ENCODE measurements around the gene TUB.

The TUB gene

GRCh38 chr11:8111636-8112035, 30.6 kb downstream of the TUB start:
- no peak for FAIRE-seq

DNA sequence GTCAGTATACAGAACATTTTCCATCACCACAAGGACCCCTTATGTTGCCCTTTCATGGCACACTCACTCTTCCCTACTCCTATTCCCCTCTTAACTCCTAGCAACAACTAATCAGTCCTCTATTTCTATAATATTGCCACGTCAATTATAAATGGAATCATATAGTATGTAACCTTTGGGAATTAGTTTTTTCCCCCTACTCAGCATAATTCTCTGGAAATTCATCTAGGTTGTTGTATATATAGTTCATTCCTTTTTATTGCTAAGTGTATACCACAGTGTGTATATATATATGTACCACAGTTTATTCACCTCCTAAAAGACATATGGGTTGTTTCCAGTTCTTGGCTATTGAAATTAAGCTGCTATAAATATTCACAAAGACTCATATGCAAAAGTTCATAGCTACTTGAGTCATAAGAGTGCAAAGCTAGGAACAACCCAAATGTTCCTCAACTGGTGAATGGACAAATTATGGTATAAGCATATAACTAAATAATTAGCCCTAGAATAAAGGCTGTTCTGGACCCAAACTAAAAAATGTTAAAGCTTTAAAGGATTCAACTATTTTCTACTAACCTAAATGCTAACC, 41.3 kb downstream of the TUB start:
- FAIRE-seq, result peak; percentile 27

DNA sequence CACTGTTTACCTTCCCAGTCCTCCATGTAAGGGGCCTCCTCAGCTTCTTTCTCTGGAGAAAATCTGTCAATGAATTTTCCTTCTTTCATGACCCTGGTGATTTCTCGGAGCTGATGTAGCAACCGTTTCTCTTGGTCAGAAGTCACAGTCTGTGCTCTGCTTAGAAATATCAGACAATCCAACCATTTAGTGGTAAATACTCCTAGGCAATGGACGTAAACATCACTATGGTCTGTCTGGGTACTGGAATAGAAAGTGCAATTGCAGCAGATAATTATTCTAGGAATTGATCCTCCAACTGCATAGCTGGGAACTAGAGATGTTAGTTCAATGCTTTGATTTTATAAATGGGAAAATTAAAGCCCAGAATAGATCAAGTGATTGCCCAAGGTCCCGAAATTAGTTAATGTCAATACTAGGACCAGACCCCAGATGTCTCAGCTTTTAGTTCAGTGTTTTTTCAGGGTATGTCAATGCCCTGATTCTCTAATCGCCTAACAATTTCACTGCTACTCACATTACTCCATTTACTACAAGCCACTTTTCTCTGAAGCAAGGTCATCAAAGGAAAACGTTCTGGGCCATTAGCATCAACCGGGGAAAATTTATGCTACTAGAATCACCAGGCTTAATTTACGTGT, 45.8 kb downstream of the TUB start:
- peak; percentile 99 for FAIRE-seq

DNA sequence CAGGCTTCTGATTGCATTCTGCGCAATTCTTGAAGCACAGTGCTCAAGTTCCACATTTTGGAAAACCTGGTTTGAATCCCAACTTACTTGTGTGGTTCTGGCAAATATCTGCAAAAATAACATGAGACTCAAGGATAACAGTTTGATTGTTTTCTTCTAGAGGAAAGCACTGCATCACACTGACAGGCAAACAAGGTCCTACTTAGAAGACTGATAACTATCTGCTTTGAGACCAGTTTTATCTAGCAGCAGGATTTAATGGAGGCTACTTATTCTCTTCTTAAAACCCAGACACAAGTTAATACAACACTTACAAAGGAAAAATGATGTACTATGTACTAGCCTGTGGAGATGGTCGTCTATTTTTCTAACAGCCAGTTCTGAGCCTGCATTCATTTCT, 46.4 kb downstream of the TUB start:
- FAIRE-seq, result no peak

- no peak for FAIRE-seq
These were observed 57.5 kb downstream of the TUB start for GRCh38 chr11:8138526-8138925.

- no peak for FAIRE-seq
These were observed 68.7 kb downstream of the TUB start for GRCh38 chr11:8149726-8150125.

Data from islet of Langerhans (tissue), 1 donor.